K562 (cell line): Measurements from ENCODE around the gene CMSS1. TPM values are rescaled to one million over a fixed set of nuclear protein-coding genes. Genes with fewer than 3 reads are reported as not detected.

Experiments
- ATAC-seq: fragments of 200-7000 bp; cut with Tn5 transposase; 3 replicates; pipeline ENCODE4 v1.9.1; 2020; ENCODE audit warnings: moderate library complexity
- BruUV-seq: library from RNA; stranded (reverse); fragments of 400-500 nt; replicated peaks from 2 replicates; lab custom pipeline; 2021; lab: Mats Ljungman, UMichigan
- CTCF ChIA-PET: fragments of 300-600 bp; formaldehyde crosslinking; extraction: SDS; loops from one replicate; lab custom pipeline; 2021; ENCODE audit warnings: low intra/inter-chr PET ratio; lab: Yijun Ruan, JAX
- POLR2A ChIA-PET: fragments of 300-600, 350-650 bp; sonication (Branson Sonifier 250); formaldehyde crosslinking; extraction: SDS; loops from one replicate; lab custom pipeline; 2021; ENCODE audit warnings: antibody characterized with exemption, inconsistent platforms; lab: Yijun Ruan, JAX
- DNase-seq, 4 experiments: peaks; one replicate each; pipeline versions ENCODE4 v3.0.0 to v3.0.0-alpha.2; 2011 to 2018; ENCODE audit warnings: low spot score in 3 of 4, mixed read lengths in 3 of 4; ENCODE audit errors: extremely low read depth in 1 of 4
- FAIRE-seq: peaks from 2 replicates; lab custom pipeline; 2011; peaks lifted over from hg19 to GRCh38; lab: Jason Lieb, UNC
- H2AFZ ChIP-seq: 2 replicates; pipeline ENCODE4 v1.6.0; 2011; ENCODE audit warnings: low read depth, low read length, control low read depth, inconsistent platforms
- H3K27ac ChIP-seq: fragments of 200-600 bp; 3 replicates; pipeline ENCODE4 v1.8.0; 2011; ENCODE audit warnings: low read depth, mild to moderate bottlenecking, control low read depth, inconsistent platforms, low read length, moderate library complexity, mixed read lengths; ENCODE audit errors: extremely low read depth
- H3K27me3 ChIP-seq, 2 experiments: fragments of 300-600 bp in 1 of 2; 2 replicates in 1 of 2; 3 replicates in 1 of 2; pipeline versions ENCODE4 v1.6.0 to v1.8.0; 2011; ENCODE audit warnings: inconsistent platforms in 2 of 2, low read length in 2 of 2, mild to moderate bottlenecking in 1 of 2, mixed read lengths in 1 of 2, moderate library complexity in 1 of 2; ENCODE audit not compliant: control insufficient read depth in 2 of 2, insufficient read depth in 2 of 2
- H3K36me3 ChIP-seq: fragments of 300-600 bp; 3 replicates; pipeline ENCODE4 v1.8.0; 2011; ENCODE audit warnings: mild to moderate bottlenecking, low read length, inconsistent platforms; ENCODE audit not compliant: control insufficient read depth, insufficient read depth
- H3K4me1 ChIP-seq, 2 experiments: fragments of 200-600 bp in 1 of 2; replicated peaks in 1 of 2; 2 replicates in 1 of 2; 3 replicates in 1 of 2; pipeline versions ENCODE4 v1.5.1 to v1.8.0; 2011; ENCODE audit warnings: inconsistent platforms in 2 of 2, low read length in 2 of 2, mild to moderate bottlenecking in 1 of 2, mixed read lengths in 1 of 2, moderate library complexity in 1 of 2; ENCODE audit not compliant: control insufficient read depth in 2 of 2, insufficient read depth in 2 of 2
- H3K4me2 ChIP-seq: 2 replicates; pipeline ENCODE4 v1.6.1; 2011; ENCODE audit warnings: low read length, control low read depth, inconsistent platforms, mixed read lengths; ENCODE audit not compliant: insufficient read depth
- H3K4me3 ChIP-seq: fragments of 200-600 bp; sonication (generic), shearing (Covaris generic); 2 replicates; pipeline ENCODE4 v1.5.1; 2016; ENCODE audit warnings: control low read depth, inconsistent platforms
- H3K79me2 ChIP-seq: fragments of 200-600 bp; 3 replicates; pipeline ENCODE4 v1.8.0; 2011; ENCODE audit warnings: low read length, inconsistent platforms; ENCODE audit not compliant: control insufficient read depth, insufficient read depth
- H3K9ac ChIP-seq, 2 experiments: 2 replicates each; pipeline versions ENCODE4 v1.6.0 to v1.6.1; 2011; ENCODE audit warnings: low read depth in 2 of 2, low read length in 2 of 2, control low read depth in 1 of 2, inconsistent platforms in 1 of 2, mild to moderate bottlenecking in 1 of 2, mixed read lengths in 1 of 2; ENCODE audit not compliant: insufficient read depth in 1 of 2
- H3K9me1 ChIP-seq: one replicate; pipeline ENCODE4 v1.6.0; 2011; ENCODE audit warnings: inconsistent platforms, mild to moderate bottlenecking, low read length, moderate library complexity; ENCODE audit not compliant: control insufficient read depth, insufficient read depth
- H3K9me3 ChIP-seq: replicated peaks from 2 replicates; pipeline ENCODE4 v1.5.1; 2011; ENCODE audit warnings: low read depth, low read length, inconsistent platforms; ENCODE audit not compliant: control insufficient read depth, insufficient read depth
- H4K20me1 ChIP-seq: replicated peaks from 2 replicates; pipeline ENCODE4 v1.6.1; 2011; ENCODE audit warnings: low read length, inconsistent platforms, mixed read lengths; ENCODE audit not compliant: control insufficient read depth, insufficient read depth
- EP300 ChIP-seq: IDR thresholded peaks from 2 replicates; pipeline ENCODE4 v1.6.1; 2012; ENCODE audit warnings: low read length, improper control_type of control experiment
- HCFC1 ChIP-seq: IDR thresholded peaks from 2 replicates; pipeline ENCODE4 v1.6.1; 2012; ENCODE audit warnings: low read depth, low read length, improper control_type of control experiment
- HNRNPUL1 ChIP-seq: fragments of 200-400 bp; formaldehyde crosslinking; IDR thresholded peaks from 2 replicates; pipeline ENCODE4 v1.6.1; 2017; ENCODE audit warnings: low read length
- KLF1 ChIP-seq: fragments of 450-650 bp; IDR thresholded peaks from 2 replicates; pipeline ENCODE4 v1.6.1; 2016; ENCODE audit warnings: missing genetic modification characterization, missing compliant biosample characterization
- MCM7 ChIP-seq, 2 experiments: fragments of 450-650 bp; IDR thresholded peaks; 2 replicates each; pipeline ENCODE4 v1.6.1; 2016 to 2018
- NELFE ChIP-seq: IDR thresholded peaks from 2 replicates; pipeline ENCODE4 v1.6.1; 2011; ENCODE audit warnings: mild to moderate bottlenecking; ENCODE audit not compliant: insufficient read depth, insufficient read length
- SLC30A9 ChIP-seq: fragments of 250-450 bp; sonication (Bioruptor Pico); IDR thresholded peaks from 2 replicates; pipeline ENCODE4 v1.8.0; 2022; ENCODE audit warnings: mild to moderate bottlenecking, moderate library complexity
- SMAD1 ChIP-seq: fragments of 150-350 bp; IDR thresholded peaks from 2 replicates; pipeline ENCODE4 v1.6.1; 2014; ENCODE audit warnings: low read length, low read depth; ENCODE audit not compliant: partially characterized antibody
- ZNF444 ChIP-seq: fragments of 250-450 bp; sonication (Bioruptor Pico); IDR thresholded peaks from 2 replicates; pipeline ENCODE4 v1.4.0; 2020; ENCODE audit warnings: mild to moderate bottlenecking, moderate library complexity
- ZNF445 ChIP-seq: fragments of 250-450 bp; sonication (Bioruptor Pico); IDR thresholded peaks from 2 replicates; pipeline ENCODE4 v1.4.0; 2020; ENCODE audit warnings: low read depth, mild to moderate bottlenecking, moderate library complexity
- WGBS: fragments of 100-300 bp; shearing (Covaris generic); methylation state at CpG from one replicate; pipeline ENCODE4 v1.1.6; 2016; ENCODE audit warnings: low coverage, mixed read lengths; ENCODE audit not compliant: insufficient coverage; ENCODE audit errors: missing lambda C conversion rate; 5-methylcytosine and 5-hydroxymethylcytosine counted together
- in situ Hi-C: fragments of 300-500 bp; cut with MboI; formaldehyde crosslinking; loops from 4 replicates; pipeline ENCODE4 v1.15.0; 2018; ENCODE audit warnings: inconsistent platforms, mixed read lengths
- intact Hi-C: fragments of 100-400 bp; cut with micrococcal nuclease; formaldehyde crosslinking; loops from 2 replicates; pipeline ENCODE4 v1.14.2; 2022
- polyA plus RNA-seq, 8 experiments: library from polyadenylated mRNA; depleted of rRNA in 4 of 8; stranded (reverse) in 5 of 8; unstranded in 3 of 8; fragments of >200 nt; fragmentation: Nextera tagmentation in 2 of 8; fragmentation: Illumina TruSeq in 1 of 8; extraction: Ambion mirVana in 2 of 8; extraction: Trizol in 1 of 8; gene quantifications; 2 replicates each; pipeline versions ENCODE4 v1.2.1 to v1.2.3, GENCODE V29; 2011 to 2014; ENCODE audit warnings: inconsistent platforms in 1 of 8, missing spikeins in 1 of 8
- total RNA-seq, 7 experiments: library from RNA; depleted of rRNA in 6 of 7; stranded (reverse); fragments of >200 nt in 6 of 7; fragmentation: Illumina TruSeq in 2 of 7; extraction: Trizol in 2 of 7; gene quantifications; 2 replicates each; pipeline versions ENCODE4 v1.2.1 to v1.2.3, GENCODE V29; 2011 to 2021; ENCODE audit warnings: low replicate concordance in 1 of 7
- TF ChIP-seq, protein P1 (sequence below): fragments of 450-650 bp; IDR thresholded peaks from 2 replicates; pipeline ENCODE4 v1.6.1; 2016; ENCODE audit warnings: antibody characterized with exemption
- TF ChIP-seq, protein P2 (sequence below): sonication (generic); formaldehyde crosslinking; IDR thresholded peaks from 2 replicates; pipeline ENCODE4 v1.5.0; 2020; ENCODE audit warnings: missing genetic modification reagents
- TF ChIP-seq, protein P3 (sequence below): IDR thresholded peaks from 3 replicates; pipeline ENCODE4 v1.6.1; 2011; ENCODE audit warnings: borderline replicate concordance, mild to moderate bottlenecking; ENCODE audit not compliant: insufficient read length, insufficient read depth

CMSS1 gene
- total and polyA plus RNA-seq, 9 of the 15 experiments (the other 6 are each of a cell fraction or from before 2014, with no cell fraction given), result 46.9 to 109 (median 72.3) TPM

DNA sequence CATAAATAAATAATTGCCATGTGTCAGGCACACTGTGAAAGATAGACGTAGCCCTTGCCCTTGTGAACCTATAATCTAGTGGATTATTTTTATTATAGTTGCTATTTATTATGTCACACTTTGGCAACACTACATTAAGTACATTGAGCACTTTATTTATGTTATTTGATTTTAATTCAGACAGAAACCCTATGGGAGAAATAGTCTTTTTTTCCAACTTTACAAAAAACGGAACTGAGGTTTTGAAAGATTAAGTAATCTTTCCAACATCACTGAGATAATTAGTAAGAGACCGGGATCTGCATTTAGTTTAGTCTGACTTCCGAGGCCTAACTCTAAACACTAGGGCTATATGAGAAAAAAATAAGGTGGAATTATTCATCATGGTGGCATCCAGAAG lies 299.4 kb downstream of the CMSS1 start:
- CTCF ChIA-PET, result no interaction called here
- POLR2A ChIA-PET, result interaction anchor here (0.5 kb wide), 1 partner anchor 11 kb away, joined by 3 read pairs; no protein-coding TSS in a partner anchor
- TF ChIP-seq SMAD1, result no peak
- TF ChIP-seq EP300, result no peak
- no peak for TF ChIP-seq SLC30A9 (CRISPR knock-in tag)
- TF ChIP-seq ZNF444 (CRISPR knock-in tag), result no peak
- no peak for TF ChIP-seq NELFE
- TF ChIP-seq, protein P1, sequence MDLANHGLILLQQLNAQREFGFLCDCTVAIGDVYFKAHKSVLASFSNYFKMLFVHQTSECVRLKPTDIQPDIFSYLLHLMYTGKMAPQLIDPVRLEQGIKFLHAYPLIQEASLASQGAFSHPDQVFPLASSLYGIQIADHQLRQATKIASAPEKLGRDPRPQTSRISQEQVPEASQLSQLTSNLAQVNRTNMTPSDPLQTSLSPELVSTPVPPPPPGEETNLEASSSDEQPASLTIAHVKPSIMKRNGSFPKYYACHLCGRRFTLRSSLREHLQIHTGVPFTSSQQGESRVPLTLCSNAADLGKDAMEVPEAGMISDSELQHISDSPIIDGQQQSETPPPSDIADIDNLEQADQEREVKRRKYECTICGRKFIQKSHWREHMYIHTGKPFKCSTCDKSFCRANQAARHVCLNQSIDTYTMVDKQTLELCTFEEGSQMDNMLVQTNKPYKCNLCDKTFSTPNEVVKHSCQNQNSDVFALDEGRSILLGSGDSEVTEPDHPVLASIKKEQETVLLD, result no peak
- TF ChIP-seq KLF1 (tag), result no peak
- no peak for TF ChIP-seq MCM7 (IDR thresholded peaks at IDR 0.05)
- no peak for TF ChIP-seq HCFC1
- TF ChIP-seq, protein P2, sequence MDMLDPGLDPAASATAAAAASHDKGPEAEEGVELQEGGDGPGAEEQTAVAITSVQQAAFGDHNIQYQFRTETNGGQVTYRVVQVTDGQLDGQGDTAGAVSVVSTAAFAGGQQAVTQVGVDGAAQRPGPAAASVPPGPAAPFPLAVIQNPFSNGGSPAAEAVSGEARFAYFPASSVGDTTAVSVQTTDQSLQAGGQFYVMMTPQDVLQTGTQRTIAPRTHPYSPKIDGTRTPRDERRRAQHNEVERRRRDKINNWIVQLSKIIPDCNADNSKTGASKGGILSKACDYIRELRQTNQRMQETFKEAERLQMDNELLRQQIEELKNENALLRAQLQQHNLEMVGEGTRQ (CRISPR knock-in tag), result no peak
- TF ChIP-seq, protein P3, sequence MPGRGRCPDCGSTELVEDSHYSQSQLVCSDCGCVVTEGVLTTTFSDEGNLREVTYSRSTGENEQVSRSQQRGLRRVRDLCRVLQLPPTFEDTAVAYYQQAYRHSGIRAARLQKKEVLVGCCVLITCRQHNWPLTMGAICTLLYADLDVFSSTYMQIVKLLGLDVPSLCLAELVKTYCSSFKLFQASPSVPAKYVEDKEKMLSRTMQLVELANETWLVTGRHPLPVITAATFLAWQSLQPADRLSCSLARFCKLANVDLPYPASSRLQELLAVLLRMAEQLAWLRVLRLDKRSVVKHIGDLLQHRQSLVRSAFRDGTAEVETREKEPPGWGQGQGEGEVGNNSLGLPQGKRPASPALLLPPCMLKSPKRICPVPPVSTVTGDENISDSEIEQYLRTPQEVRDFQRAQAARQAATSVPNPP, result no peak
- no peak for TF ChIP-seq HNRNPUL1
- TF ChIP-seq ZNF445 (CRISPR knock-in tag), result no peak
- TF ChIP-seq, all 486 proteins: peak for 0

More for the DNA sequence above, 299.4 kb downstream of the CMSS1 start:
- in situ Hi-C loops (no loop called here), intact Hi-C loops (no loop called here)
- 70% methylated on average over 4 of the region's 4 CpGs for WGBS
- BruUV-seq, result no TSS peak
- Histone ChIP-seq H4K20me1 (no peaks in the 10 kb centered on the region), H3K4me1 (no peaks in the 10 kb centered on the region), H3K4me2 (no peak overlapping the region), H3K9me1 (no peaks in the 10 kb centered on the region), H3K27ac (no peak overlapping the region), H3K9ac (no peak overlapping the region), H3K36me3 (peaks cover 2% of the 10 kb centered on the region; the same call in 1 of the 3 replicates), H3K9me3 (no peaks in the 10 kb centered on the region), H3K27me3 (no peaks in the 10 kb centered on the region), H3K79me2 (no peaks in the 10 kb centered on the region), H3K4me3 (no peak overlapping the region), H2AFZ (no peak overlapping the region)
- DNase-seq (no peak), FAIRE-seq (no peak), ATAC-seq (no peak)
